GM19395 (cell line): ENCODE measurements around the gene SERPINA9.
"Not testable (repeated sequence)": the region's sequence is repeated elsewhere in the genome, so short reads cannot be mapped to it uniquely, and the experiment has no call there.

Source experiments
- ATAC-seq: cut with Tn5 transposase; IDR thresholded peaks from one replicate; pipeline ENCODE4 v1.9.1; 2021; ENCODE audit warnings: mild to moderate bottlenecking, moderate library complexity; ENCODE audit not compliant: unreplicated experiment

SERPINA9 gene

DNA sequence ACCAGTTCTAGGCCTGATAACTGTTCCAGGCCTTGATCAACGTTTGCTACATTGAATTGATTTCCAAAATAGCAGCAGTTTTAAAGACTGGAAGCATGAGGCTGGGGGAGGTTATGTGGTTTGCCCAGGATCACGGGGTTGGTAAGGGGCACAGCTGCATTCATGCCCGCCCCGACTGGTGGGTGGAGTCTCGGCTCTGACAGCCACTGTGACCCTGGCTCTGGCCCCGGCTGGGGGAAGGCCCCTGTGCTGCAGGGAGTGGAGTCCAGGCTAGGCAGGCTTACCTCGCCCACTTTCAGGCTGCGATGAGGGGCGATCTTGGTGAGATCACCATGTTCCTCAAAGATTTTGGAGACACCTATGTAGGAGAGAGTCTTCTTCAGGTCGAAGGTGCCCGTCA is 13.3 kb upstream of the SERPINA9 start:
- ATAC-seq, result no peak

DNA sequence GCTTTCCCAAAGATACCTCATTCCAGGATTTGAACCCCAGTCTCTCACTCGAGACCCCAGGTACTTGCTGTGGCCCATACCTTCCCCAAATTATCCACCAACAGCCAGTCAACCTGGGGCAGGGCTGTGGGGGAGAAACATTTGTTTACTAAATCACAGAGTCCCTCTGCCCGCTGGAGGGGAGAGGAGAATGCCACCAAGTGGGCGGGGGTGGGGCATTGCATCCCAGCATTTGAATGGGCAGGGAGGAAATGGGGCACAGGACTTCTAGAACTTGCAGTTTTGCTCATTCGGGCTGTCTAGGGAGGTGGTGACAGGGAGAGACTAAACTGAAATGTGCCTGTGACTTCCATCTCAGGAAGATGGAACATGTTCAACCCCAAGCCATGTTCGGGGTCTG is 10.9 kb upstream of the SERPINA9 start:
- ATAC-seq, result no peak

DNA sequence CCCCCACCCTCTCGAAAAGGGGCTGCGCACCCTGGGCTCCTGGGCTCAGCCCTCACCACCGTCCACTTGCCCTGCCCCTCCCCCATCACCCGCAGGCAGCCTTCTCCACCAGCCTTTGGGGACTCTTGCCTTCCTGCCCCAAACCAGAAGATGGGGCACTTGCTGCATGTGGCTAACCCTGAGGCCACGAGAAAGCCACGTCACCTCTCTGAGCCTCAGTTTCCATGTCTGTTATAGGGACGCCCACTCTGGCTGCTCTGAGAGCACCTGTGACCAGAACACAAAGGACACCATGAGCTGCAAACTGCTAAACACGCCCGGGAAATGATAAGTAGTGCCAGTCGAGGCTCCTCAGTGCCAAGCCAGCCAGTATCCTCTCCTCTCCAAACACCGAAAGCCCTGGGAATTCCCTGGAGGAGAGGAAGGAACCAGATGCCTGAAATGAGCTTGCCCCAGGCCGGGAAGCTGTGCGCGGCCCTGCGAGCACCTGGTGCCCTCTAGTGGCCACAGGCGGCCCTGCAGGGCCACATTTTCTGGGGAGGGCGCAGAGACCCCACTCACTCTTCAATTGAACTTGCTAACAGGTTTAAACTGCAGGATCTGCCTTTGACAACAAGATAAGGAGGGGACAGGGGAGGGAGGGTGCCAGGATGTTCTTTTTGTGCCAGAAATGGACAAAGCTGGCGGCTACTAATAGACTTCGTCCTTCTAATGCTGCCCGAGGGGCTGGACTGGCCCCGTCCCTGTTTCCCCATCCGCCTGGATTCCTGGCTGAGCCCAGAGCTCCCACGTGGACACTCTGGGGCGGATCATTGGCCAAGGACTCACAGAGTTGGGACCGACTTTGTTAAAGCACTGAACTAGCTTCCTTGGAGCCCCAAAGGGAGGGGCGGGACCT is 10.2 kb upstream of the SERPINA9 start:
- peak; percentile 69 for ATAC-seq

DNA sequence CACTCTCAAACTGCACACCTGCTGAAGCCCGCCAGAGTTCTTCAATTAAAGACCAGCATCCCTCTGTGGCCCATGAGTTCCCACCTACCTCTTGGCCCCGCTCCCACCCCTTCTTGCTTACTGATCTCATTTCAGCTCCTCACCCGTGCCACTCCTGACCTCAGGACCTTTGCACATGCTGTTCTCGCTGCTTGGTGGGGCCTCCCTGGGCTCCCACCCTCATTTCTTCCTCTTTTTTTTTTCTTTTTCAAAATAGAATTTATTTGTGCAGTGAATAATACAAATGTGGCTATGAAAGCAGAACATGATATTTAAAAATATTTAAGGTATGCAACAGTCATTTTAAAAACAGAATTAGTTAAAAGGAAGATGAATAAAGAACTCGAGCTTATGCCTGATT is 8.5 kb upstream of the SERPINA9 start:
- no peak for ATAC-seq

DNA sequence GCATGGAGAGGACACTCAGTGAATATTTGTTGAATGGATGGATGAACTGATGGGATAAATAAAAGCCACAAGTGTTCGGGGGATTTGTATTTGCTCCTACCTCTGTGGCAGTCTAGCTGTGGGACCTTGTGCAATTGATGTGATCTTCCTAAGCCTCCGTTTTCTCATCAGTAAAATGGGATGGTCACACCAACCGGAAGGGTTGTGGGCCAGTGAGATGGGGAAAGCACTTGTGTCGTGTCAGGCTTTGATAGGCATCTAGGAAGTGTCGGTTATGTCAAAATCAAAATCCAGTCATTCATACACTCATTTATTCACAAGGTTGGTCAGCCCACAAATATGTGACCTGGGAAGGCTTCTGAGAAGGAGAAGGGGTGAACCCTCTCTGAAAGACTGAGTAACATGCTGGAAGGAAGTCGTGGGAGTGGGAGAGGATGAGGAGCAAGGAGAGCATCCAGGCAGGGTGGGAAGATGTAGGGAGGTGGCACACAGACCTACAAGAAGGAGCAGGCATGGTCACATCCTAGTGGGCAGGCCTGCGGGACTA is 7.8 kb upstream of the SERPINA9 start:
- no peak for ATAC-seq

GRCh38 chr14:94483071-94483451 is 7.1 kb upstream of the SERPINA9 start:
- no peak for ATAC-seq

- ATAC-seq, result not testable (repeated sequence)
Measured at GRCh38 chr14:94482132-94483070, 6.4 kb upstream of the SERPINA9 start.

GRCh38 chr14:94481468-94482131 is 5.6 kb upstream of the SERPINA9 start:
- ATAC-seq, result no peak

DNA sequence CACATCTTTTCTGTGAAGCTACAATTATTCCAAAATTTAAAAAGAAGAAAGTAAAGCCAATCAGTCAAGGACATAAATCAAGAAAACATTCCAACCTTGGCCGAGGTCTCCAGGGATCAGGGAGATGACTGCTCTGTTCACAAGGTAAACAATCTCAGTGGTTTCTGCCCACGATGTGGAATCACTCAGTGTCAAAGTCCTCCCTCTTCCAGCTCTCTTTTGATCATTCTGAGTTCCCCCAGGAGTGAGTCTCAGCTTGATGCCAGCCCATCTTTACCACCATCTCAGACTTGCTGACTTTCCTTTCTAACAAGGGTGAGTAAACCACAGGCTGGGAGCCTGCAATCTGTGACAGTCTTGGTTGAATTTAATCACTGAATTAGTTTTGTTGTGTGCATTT is 4.8 kb upstream of the SERPINA9 start:
- ATAC-seq, result no peak

GRCh38 chr14:94478420-94478819 is 2.4 kb upstream of the SERPINA9 start:
- ATAC-seq, result no peak

DNA sequence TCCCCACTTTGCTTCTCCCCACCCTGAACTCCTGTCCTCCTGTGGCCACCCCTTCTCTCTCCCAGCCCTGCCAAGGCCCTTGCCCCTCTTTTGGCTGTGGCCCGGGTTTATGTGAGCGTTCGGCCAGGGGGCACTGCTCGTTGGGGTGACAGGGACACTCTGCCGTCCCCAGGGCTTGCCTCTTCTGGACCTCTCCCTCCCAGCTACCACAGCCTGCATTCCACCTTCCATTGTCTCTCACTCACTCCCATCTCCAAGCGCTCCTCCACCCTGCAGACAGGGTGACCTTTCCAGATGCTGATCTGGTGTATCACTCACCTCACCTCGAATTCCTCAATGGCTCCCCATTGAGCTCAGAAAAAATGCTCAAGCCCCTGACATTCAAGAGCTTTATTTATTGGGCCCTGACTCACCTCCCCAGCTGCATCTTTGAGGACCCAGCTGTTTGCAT is 1.4 kb downstream of the SERPINA9 start:
- no peak for ATAC-seq

- ATAC-seq, result no peak
Measured at GRCh38 chr14:94473666-94474410, 2.2 kb downstream of the SERPINA9 start.

GRCh38 chr14:94472842-94473241 is 3.2 kb downstream of the SERPINA9 start:
- no peak for ATAC-seq

DNA sequence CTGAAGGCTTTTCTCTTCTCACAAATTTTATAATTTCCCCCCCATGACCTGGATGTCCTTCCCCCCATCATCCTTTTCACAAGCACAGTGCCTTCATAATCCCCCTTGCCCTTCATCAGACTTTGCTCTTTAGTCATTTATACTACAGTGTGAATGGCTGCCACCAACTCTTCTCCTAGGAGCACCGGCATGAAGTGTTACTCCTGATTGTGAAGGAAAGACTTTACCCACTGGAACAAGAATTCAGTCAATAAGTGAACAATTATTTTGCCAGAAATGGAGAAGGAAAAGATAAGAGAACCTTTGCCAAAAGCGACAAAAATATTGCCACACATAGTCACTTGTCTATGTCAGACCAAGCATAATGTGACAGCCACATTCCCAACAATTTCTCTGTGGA is 5.0 kb downstream of the SERPINA9 start:
- ATAC-seq, result no peak

- ATAC-seq, result no peak
Measured at GRCh38 chr14:94470311-94470710, 5.7 kb downstream of the SERPINA9 start.

DNA sequence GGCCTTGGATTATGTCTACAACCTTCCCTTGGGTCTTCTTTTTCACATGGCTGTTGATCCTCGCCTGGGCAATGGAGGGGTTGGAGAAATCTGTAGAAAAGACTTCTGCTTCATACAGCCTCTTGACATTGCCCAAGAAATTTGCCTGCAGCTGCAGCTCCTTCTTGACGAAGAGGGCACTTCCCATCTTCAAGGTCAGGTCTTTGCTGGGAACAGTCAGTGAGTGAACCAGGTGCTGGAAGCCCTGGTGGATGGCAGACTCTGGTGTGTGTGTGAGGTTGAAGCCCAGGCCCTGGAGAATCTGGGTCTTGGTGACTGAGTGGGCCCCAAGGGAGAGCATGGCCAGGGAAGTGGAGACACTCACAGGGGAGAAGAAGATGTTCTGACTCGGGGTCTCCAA is 6.7 kb downstream of the SERPINA9 start:
- no peak for ATAC-seq

GRCh38 chr14:94467728-94468520 is 8.1 kb downstream of the SERPINA9 start:
- ATAC-seq, result no peak

DNA sequence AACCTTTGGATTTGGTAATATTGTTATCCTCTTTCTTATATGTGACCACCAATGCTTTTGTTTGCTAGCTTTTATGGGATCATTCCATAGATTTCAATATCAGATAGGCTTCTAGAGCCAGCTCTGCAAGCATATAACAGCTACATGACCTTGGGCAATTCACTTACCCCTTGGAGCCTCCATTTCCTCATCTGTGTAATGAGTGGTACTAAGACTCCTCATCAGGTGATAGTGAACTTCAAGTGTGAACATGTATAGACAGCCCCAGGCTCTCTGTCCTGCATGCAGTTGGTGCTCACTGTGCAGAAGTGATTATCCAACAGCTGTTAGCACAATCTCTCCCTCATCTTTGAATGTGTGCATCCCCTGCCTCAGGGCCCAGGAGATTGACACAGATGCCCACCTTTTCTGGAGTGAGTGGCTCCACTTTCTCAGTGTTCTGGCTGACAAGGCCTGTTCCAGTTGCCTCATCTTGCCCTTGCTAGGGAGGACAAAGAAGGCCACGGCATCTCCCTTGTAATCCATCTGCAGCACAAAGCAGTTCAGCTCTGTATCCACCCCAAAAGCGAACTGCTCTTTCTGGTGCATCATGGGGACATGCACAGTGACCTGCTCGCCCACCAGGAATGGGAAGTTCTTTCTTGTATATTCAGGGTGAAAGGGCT is 9.2 kb downstream of the SERPINA9 start:
- ATAC-seq, result no peak

GRCh38 chr14:94465042-94465441 is 11.0 kb downstream of the SERPINA9 start:
- no peak for ATAC-seq
